ENCODE results near the gene NECAB2. TPM values are rescaled to one million over a fixed set of nuclear protein-coding genes. Genes with fewer than 3 reads are reported as not detected.
A peak's percentile ranks its signal among the peaks of the same experiment; 100 is the strongest.

Gene NECAB2
- total and polyA plus RNA-seq, 7 experiments from 2014 or later: not detected

DNA sequence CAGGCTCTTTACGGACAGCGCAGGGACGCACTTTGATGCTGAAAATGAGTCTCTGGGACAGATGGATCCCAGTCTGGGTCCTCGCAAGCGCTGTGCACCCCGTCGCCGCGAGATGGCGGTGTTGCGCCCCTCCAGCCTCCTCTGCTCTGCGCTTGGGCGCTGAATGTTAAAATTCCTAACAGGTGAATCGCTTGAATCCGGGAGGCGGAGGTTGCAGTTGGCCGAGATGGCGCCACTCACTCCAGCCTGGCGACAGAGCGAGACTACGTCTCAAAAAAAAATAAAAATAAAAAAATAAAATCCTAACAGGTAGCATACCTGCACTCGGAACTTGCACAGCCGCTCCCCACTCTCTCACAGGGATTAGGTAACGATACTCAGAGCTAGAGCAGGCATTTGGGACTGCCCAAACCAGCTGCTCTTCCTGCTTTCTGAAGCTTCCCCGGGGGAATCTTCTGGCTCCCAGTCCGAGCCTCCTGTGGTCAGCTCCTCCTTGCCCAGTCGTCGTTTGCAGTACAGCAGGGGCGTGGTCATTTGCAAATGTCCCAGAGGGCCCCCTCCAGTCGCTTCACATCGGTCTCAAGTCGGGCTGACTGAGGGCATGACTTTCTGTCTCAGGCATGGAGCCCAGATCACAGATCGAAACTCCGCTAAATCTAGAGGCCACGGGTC, 41.2 kb upstream of the NECAB2 start:
- Histone ChIP-seq H3K36me3 (ENCODE audit: control insufficient read depth in 2 of 3, insufficient read depth in 3 of 3, low read length in 3 of 3) (peaks cover 0 to 4% (median 3%) of the 10 kb centered on the region in 3 experiments), H3K4me1 (ENCODE audit: control insufficient read depth in 2 of 2, insufficient read depth in 2 of 2, low read length in 2 of 2) (no peaks in the 10 kb centered on the region), H3K27me3 (ENCODE audit: control insufficient read depth in 2 of 2, insufficient read depth in 2 of 2, low read length in 2 of 2) (no peaks in the 10 kb centered on the region), H3K4me3 (ENCODE audit: low read length) (no peak overlapping the region), H3K9me3 (ENCODE audit: control insufficient read depth in 2 of 3, low read length in 3 of 3) (no peaks in the 10 kb centered on the region), H3K27ac (ENCODE audit: low read depth, low read length) (no peak overlapping the region)
- peaks cover 0 to 5% (median 4%) of the 10 kb centered on the region in 7 donors for H3K4me1 Mint-ChIP-seq
- POLR2A ChIA-PET: no interaction called here
- CTCF ChIA-PET: interaction anchor here (1.0 to 1.5 kb wide), 3 partner anchors 13 to 26 kb away, joined by 3 to 5 read pairs (median 4); no protein-coding TSS in a partner anchor
- no peak overlapping the region for H3K4me3 Mint-ChIP-seq
- no peaks in the 10 kb centered on the region for H3K9me3 Mint-ChIP-seq
- intact Hi-C loops (cut with micrococcal nuclease): loop anchor here (1.0 kb wide), 2 partner anchors 101 to 248 kb away; no protein-coding TSS in a partner anchor
- H3K36me3 Mint-ChIP-seq: no peaks in the 10 kb centered on the region
- no peaks in the 10 kb centered on the region for H3K27me3 Mint-ChIP-seq
- no peak overlapping the region for H3K27ac Mint-ChIP-seq
- DNase-seq (peak in 7 of 9 donors; percentile 25 to 71 (median 49)), ATAC-seq (peak; percentile 79)

DNA sequence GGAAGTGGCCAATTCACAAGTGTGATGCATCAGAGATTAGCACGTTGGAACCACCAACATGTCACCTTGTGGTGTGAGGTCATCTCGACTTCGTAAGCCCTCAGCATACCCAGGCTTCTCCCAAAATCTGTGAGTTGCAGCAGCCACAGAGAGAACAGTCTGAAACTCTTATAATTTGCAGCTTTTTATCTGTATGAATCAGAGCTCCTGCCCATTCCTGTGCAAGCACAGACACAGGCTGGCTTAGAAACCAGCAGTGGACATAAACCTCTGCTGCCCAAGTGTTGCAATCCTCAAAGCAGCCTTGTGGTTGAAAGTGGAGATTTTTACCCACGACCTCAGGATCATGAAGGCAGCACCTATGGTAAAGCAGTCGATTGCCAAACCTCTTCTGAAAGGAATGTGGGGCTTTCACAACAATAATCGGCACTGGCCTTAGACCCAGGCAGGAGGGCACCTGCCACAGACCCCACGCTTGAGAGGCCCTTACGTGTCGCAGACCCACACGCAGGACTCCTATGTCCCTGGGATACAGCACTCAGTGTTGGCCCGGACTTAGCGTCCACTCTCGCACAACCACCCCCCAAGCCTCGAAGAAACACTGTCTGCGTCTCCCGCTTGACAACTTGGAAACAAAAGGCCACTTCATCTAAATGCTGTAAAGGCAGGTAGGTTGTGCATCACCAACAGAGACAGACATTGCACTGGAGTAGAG, 39.5 kb upstream of the NECAB2 start:
- peaks cover 0 to 4% (median 0%) of the 10 kb centered on the region in 3 experiments for H3K36me3 ChIP-seq (ENCODE audit: control insufficient read depth in 2 of 3, insufficient read depth in 3 of 3, low read length in 3 of 3)
- ATAC-seq (no peak), DNase-seq (no peak)
- H3K9me3 ChIP-seq (ENCODE audit: control insufficient read depth in 2 of 3, low read length in 3 of 3): no peaks in the 10 kb centered on the region
- ChIA-PET CTCF (interaction anchor here (0.7 kb wide), 1 partner anchor 578 kb away, joined by 3 read pairs; no protein-coding TSS in a partner anchor), POLR2A (no interaction called here)
- no peaks in the 10 kb centered on the region for H3K27me3 Mint-ChIP-seq
- no peaks in the 10 kb centered on the region for H3K36me3 Mint-ChIP-seq
- no peak overlapping the region for H3K27ac ChIP-seq (ENCODE audit: low read depth, low read length)
- H3K4me1 Mint-ChIP-seq: peaks cover 0 to 5% (median 4%) of the 10 kb centered on the region in 7 donors
- H3K4me1 ChIP-seq (ENCODE audit: control insufficient read depth in 2 of 2, insufficient read depth in 2 of 2, low read length in 2 of 2): no peaks in the 10 kb centered on the region
- no peaks in the 10 kb centered on the region for H3K9me3 Mint-ChIP-seq
- H3K27me3 ChIP-seq (ENCODE audit: control insufficient read depth in 2 of 2, insufficient read depth in 2 of 2, low read length in 2 of 2): no peaks in the 10 kb centered on the region
- H3K4me3 ChIP-seq (ENCODE audit: low read length): no peak overlapping the region
- intact Hi-C loops (cut with micrococcal nuclease): no loop called here
- no peak overlapping the region for H3K4me3 Mint-ChIP-seq
- H3K27ac Mint-ChIP-seq: peak overlapping the region in 1 of 9 donors; percentile 74

DNA sequence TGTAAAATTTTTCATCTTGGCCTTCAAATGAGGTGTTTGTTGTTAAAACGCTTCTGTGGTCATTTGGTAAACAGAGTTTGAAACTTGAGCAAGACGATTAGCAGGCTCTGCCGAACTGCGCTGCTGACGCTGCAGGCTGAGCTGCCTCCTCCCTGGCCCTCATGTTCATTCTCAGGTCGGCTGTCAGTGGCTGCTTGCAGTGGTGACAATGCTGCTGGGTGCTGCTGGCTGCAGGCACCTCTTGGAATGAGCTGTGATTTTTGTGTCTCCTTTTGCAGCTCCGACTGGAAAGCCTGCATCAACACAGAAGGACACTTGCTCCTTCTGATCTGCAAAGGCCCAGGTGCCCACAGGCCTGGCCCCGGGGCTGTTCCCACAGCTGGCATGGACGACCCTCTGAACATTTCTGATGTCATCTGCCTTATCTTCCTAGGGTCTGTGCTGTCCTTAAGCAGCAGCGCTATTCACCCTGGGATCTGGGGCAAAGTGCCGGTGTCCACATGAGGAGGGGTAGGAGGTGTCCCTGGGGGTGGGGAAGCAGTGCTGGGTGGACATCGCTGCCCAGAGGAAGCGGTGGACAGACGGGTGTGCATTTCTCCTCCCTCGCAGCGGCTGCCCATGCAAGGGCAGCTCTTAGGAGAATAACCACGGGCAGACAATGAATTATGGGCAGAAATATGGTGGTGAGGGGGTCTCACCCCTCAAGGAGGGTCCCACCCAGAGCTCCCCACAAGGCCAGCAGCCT, 38.1 kb upstream of the NECAB2 start:
- Mint-ChIP-seq H3K9me3 (no peaks in the 10 kb centered on the region), H3K4me3 (no peak overlapping the region), H3K36me3 (peaks cover 0 to 3% (median 0%) of the 10 kb centered on the region in 5 donors), H3K4me1 (peaks cover 0 to 7% (median 3%) of the 10 kb centered on the region in 7 donors), H3K27me3 (no peaks in the 10 kb centered on the region), H3K27ac (peak overlapping the region in 1 of 9 donors; percentile 43)
- DNase-seq: no peak
- intact Hi-C loops (cut with micrococcal nuclease): no loop called here
- no peak overlapping the region for H3K4me3 ChIP-seq (ENCODE audit: low read length)
- no peak for ATAC-seq
- no peaks in the 10 kb centered on the region for H3K4me1 ChIP-seq (ENCODE audit: control insufficient read depth in 2 of 2, insufficient read depth in 2 of 2, low read length in 2 of 2)
- H3K27ac ChIP-seq (ENCODE audit: low read depth, low read length): no peak overlapping the region
- H3K27me3 ChIP-seq (ENCODE audit: control insufficient read depth in 2 of 2, insufficient read depth in 2 of 2, low read length in 2 of 2): no peaks in the 10 kb centered on the region
- H3K9me3 ChIP-seq (ENCODE audit: control insufficient read depth in 2 of 3, low read length in 3 of 3): no peaks in the 10 kb centered on the region
- POLR2A ChIA-PET: no interaction called here
- CTCF ChIA-PET: interaction anchor here (0.8 to 1.0 kb wide), 2 partner anchors 15 to 252 kb away, joined by 3 read pairs; no protein-coding TSS in a partner anchor
- peaks cover 0 to 4% (median 0%) of the 10 kb centered on the region in 3 experiments for H3K36me3 ChIP-seq (ENCODE audit: control insufficient read depth in 2 of 3, insufficient read depth in 3 of 3, low read length in 3 of 3)

DNA sequence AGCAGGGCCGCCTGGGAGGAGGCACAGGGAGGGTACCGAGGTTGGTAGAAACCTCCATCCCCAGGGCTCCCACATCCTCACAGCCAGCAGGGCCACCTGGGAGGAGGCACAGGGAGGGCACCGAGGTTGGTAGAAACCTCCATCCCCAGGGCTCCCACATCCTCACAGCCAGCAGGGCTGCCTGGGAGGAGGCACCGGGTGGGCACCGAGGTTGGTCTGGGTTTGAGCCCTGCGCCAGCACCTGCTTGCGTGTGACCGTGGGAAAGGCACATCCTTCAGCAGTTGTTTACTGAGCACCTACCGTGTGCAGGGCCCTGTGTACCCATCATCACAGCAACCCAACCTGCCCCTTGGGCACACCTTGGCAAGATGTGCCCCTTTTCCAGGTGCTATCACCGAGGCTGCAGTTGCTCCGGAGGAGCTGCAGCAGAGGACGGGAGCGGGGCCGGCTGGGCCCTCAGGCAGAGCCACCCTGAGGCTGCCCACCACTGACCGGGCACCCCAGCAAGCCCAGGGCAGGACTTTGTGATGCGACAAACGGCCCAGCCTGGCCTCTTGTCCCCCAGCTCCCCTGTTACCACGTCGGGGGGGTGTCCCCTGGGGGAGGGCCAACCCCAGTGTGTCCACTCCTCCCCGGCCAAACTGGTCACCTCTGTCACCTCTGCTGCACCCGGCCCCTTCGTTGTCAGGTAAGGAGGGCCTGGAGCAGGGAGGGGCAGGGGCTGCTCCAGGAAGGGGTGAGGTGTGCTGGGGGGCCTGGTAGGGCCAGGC, 37.1 kb upstream of the NECAB2 start:
- POLR2A ChIA-PET: no interaction called here
- peaks cover 0 to 9% (median 3%) of the 10 kb centered on the region in 7 donors for H3K4me1 Mint-ChIP-seq
- H3K36me3 ChIP-seq (ENCODE audit: control insufficient read depth in 2 of 3, insufficient read depth in 3 of 3, low read length in 3 of 3): peaks cover 0 to 4% (median 0%) of the 10 kb centered on the region in 3 experiments

DNA sequence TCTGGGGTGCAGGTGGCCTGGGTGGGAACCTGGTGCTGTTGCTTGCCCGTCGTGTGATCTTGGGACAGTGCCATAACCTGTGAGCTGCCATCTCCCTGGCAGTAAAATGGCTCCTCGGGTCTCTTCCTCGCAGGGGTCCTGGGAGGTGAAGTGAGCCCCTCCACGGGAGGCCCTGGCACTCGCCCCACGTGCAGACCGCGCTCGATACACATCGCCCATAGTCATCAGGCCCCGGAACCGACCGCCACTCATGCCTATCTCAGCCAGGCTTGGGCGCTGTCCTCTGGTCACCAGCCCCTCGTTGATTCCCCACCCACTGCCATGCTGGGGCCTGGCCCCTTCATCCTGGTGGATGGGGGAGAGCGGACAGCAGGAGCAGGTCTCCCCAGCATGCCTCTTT, 36.5 kb upstream of the NECAB2 start:
- ChIA-PET CTCF (no interaction called here), POLR2A (no interaction called here)
- H3K27ac ChIP-seq (ENCODE audit: low read depth, low read length): no peak overlapping the region
- H3K36me3 ChIP-seq (ENCODE audit: control insufficient read depth in 2 of 3, insufficient read depth in 3 of 3, low read length in 3 of 3): peaks cover 0 to 4% (median 0%) of the 10 kb centered on the region in 3 experiments
- no peaks in the 10 kb centered on the region for H3K27me3 Mint-ChIP-seq
- no peaks in the 10 kb centered on the region for H3K9me3 Mint-ChIP-seq
- H3K27ac Mint-ChIP-seq: no peak overlapping the region
- no peaks in the 10 kb centered on the region for H3K9me3 ChIP-seq (ENCODE audit: control insufficient read depth in 2 of 3, low read length in 3 of 3)
- H3K4me3 ChIP-seq (ENCODE audit: low read length): no peak overlapping the region
- no peaks in the 10 kb centered on the region for H3K27me3 ChIP-seq (ENCODE audit: control insufficient read depth in 2 of 2, insufficient read depth in 2 of 2, low read length in 2 of 2)
- no peak for DNase-seq
- no peak overlapping the region for H3K4me3 Mint-ChIP-seq
- intact Hi-C loops (cut with micrococcal nuclease): no loop called here
- ATAC-seq: no peak
- no peaks in the 10 kb centered on the region for H3K4me1 ChIP-seq (ENCODE audit: control insufficient read depth in 2 of 2, insufficient read depth in 2 of 2, low read length in 2 of 2)
- peaks cover 0 to 4% (median 0%) of the 10 kb centered on the region in 5 donors for H3K36me3 Mint-ChIP-seq
- peaks cover 0 to 6% (median 2%) of the 10 kb centered on the region in 7 donors for H3K4me1 Mint-ChIP-seq

More for the DNA sequence above, 37.1 kb upstream of the NECAB2 start:
- Histone ChIP-seq H3K27me3 (ENCODE audit: control insufficient read depth in 2 of 2, insufficient read depth in 2 of 2, low read length in 2 of 2) (no peaks in the 10 kb centered on the region), H3K9me3 (ENCODE audit: control insufficient read depth in 2 of 3, low read length in 3 of 3) (no peaks in the 10 kb centered on the region), H3K27ac (ENCODE audit: low read depth, low read length) (no peak overlapping the region), H3K4me1 (ENCODE audit: control insufficient read depth in 2 of 2, insufficient read depth in 2 of 2, low read length in 2 of 2) (no peaks in the 10 kb centered on the region), H3K4me3 (ENCODE audit: low read length) (no peak overlapping the region)
- H3K36me3 Mint-ChIP-seq: peaks cover 0 to 4% (median 0%) of the 10 kb centered on the region in 5 donors
- no peak overlapping the region for H3K27ac Mint-ChIP-seq
- DNase-seq (no peak), ATAC-seq (no peak)
- intact Hi-C loops (cut with micrococcal nuclease): no loop called here
- no peak overlapping the region for H3K4me3 Mint-ChIP-seq
- no peaks in the 10 kb centered on the region for H3K27me3 Mint-ChIP-seq
- no peaks in the 10 kb centered on the region for H3K9me3 Mint-ChIP-seq
- CTCF ChIA-PET: interaction anchor here (1.0 kb wide), 1 partner anchor 14 kb away, joined by 3 read pairs; no protein-coding TSS in a partner anchor

DNA sequence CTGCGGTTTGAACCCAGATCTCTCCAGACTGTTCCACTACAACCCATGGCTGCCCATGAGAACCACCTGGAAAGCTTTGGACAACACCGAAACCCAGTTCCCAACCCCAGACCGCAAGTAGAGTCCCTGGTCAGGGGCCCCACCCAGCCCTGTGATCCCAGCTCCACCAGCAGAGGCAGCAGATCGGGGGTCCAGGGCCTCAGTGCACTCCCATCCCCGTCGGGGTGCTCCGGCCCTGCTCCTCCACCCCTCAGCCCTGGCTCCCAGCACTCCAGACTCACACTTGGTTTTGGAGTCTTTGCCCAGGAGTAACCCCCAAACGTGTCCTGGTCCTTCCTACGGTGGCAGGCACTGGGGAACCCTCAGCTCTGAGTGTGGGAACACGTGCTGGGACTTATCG, 35.7 kb upstream of the NECAB2 start:
- no peaks in the 10 kb centered on the region for H3K4me1 ChIP-seq (ENCODE audit: control insufficient read depth in 2 of 2, insufficient read depth in 2 of 2, low read length in 2 of 2)
- ChIA-PET POLR2A (no interaction called here), CTCF (no interaction called here)
- H3K4me3 Mint-ChIP-seq: no peak overlapping the region
- no peak overlapping the region for H3K27ac Mint-ChIP-seq
- ATAC-seq (no peak), DNase-seq (no peak)
- no peaks in the 10 kb centered on the region for H3K27me3 Mint-ChIP-seq
- peaks cover 0 to 4% (median 0%) of the 10 kb centered on the region in 7 donors for H3K4me1 Mint-ChIP-seq
- no peaks in the 10 kb centered on the region for H3K9me3 ChIP-seq (ENCODE audit: control insufficient read depth in 2 of 3, low read length in 3 of 3)
- peaks cover 0 to 6% (median 0%) of the 10 kb centered on the region in 5 donors for H3K36me3 Mint-ChIP-seq
- no peaks in the 10 kb centered on the region for H3K27me3 ChIP-seq (ENCODE audit: control insufficient read depth in 2 of 2, insufficient read depth in 2 of 2, low read length in 2 of 2)
- no peaks in the 10 kb centered on the region for H3K9me3 Mint-ChIP-seq
- H3K36me3 ChIP-seq (ENCODE audit: control insufficient read depth in 2 of 3, insufficient read depth in 3 of 3, low read length in 3 of 3): peaks cover 0 to 4% (median 0%) of the 10 kb centered on the region in 3 experiments
- no peak overlapping the region for H3K27ac ChIP-seq (ENCODE audit: low read depth, low read length)
- H3K4me3 ChIP-seq (ENCODE audit: low read length): no peak overlapping the region
- intact Hi-C loops (cut with micrococcal nuclease): no loop called here

Data from naive thymus-derived CD4-positive, alpha-beta T cell (primary cell).